K562 (cell line): ENCODE results near the gene MARCO. TPM values are rescaled to one million over a fixed set of nuclear protein-coding genes. Genes with fewer than 3 reads are reported as not detected.

Experiments
- ATAC-seq: fragments of 200-7000 bp; cut with Tn5 transposase; 3 replicates; pipeline ENCODE4 v1.9.1; 2020; ENCODE audit warnings: moderate library complexity
- BruUV-seq: library from RNA; stranded (reverse); fragments of 400-500 nt; replicated peaks from 2 replicates; lab custom pipeline; 2021; lab: Mats Ljungman, UMichigan
- CTCF ChIA-PET: fragments of 300-600 bp; formaldehyde crosslinking; extraction: SDS; loops from one replicate; lab custom pipeline; 2021; ENCODE audit warnings: low intra/inter-chr PET ratio; lab: Yijun Ruan, JAX
- POLR2A ChIA-PET: fragments of 300-600, 350-650 bp; sonication (Branson Sonifier 250); formaldehyde crosslinking; extraction: SDS; loops from one replicate; lab custom pipeline; 2021; ENCODE audit warnings: antibody characterized with exemption, inconsistent platforms; lab: Yijun Ruan, JAX
- DNase-seq, 4 experiments: peaks; one replicate each; pipeline versions ENCODE4 v3.0.0 to v3.0.0-alpha.2; 2011 to 2018; ENCODE audit warnings: low spot score in 3 of 4, mixed read lengths in 3 of 4; ENCODE audit errors: extremely low read depth in 1 of 4
- FAIRE-seq: peaks from 2 replicates; lab custom pipeline; 2011; peaks lifted over from hg19 to GRCh38; lab: Jason Lieb, UNC
- H2AFZ ChIP-seq: 2 replicates; pipeline ENCODE4 v1.6.0; 2011; ENCODE audit warnings: low read depth, low read length, control low read depth, inconsistent platforms
- H3K27ac ChIP-seq: fragments of 200-600 bp; 3 replicates; pipeline ENCODE4 v1.8.0; 2011; ENCODE audit warnings: low read depth, mild to moderate bottlenecking, control low read depth, inconsistent platforms, low read length, moderate library complexity, mixed read lengths; ENCODE audit errors: extremely low read depth
- H3K27me3 ChIP-seq, 2 experiments: fragments of 300-600 bp in 1 of 2; 2 replicates in 1 of 2; 3 replicates in 1 of 2; pipeline versions ENCODE4 v1.6.0 to v1.8.0; 2011; ENCODE audit warnings: inconsistent platforms in 2 of 2, low read length in 2 of 2, mild to moderate bottlenecking in 1 of 2, mixed read lengths in 1 of 2, moderate library complexity in 1 of 2; ENCODE audit not compliant: control insufficient read depth in 2 of 2, insufficient read depth in 2 of 2
- H3K36me3 ChIP-seq: fragments of 300-600 bp; 3 replicates; pipeline ENCODE4 v1.8.0; 2011; ENCODE audit warnings: mild to moderate bottlenecking, low read length, inconsistent platforms; ENCODE audit not compliant: control insufficient read depth, insufficient read depth
- H3K4me1 ChIP-seq, 2 experiments: fragments of 200-600 bp in 1 of 2; replicated peaks in 1 of 2; 2 replicates in 1 of 2; 3 replicates in 1 of 2; pipeline versions ENCODE4 v1.5.1 to v1.8.0; 2011; ENCODE audit warnings: inconsistent platforms in 2 of 2, low read length in 2 of 2, mild to moderate bottlenecking in 1 of 2, mixed read lengths in 1 of 2, moderate library complexity in 1 of 2; ENCODE audit not compliant: control insufficient read depth in 2 of 2, insufficient read depth in 2 of 2
- H3K4me2 ChIP-seq: 2 replicates; pipeline ENCODE4 v1.6.1; 2011; ENCODE audit warnings: low read length, control low read depth, inconsistent platforms, mixed read lengths; ENCODE audit not compliant: insufficient read depth
- H3K4me3 ChIP-seq: fragments of 200-600 bp; sonication (generic), shearing (Covaris generic); 2 replicates; pipeline ENCODE4 v1.5.1; 2016; ENCODE audit warnings: control low read depth, inconsistent platforms
- H3K79me2 ChIP-seq: fragments of 200-600 bp; 3 replicates; pipeline ENCODE4 v1.8.0; 2011; ENCODE audit warnings: low read length, inconsistent platforms; ENCODE audit not compliant: control insufficient read depth, insufficient read depth
- H3K9ac ChIP-seq, 2 experiments: 2 replicates each; pipeline versions ENCODE4 v1.6.0 to v1.6.1; 2011; ENCODE audit warnings: low read depth in 2 of 2, low read length in 2 of 2, control low read depth in 1 of 2, inconsistent platforms in 1 of 2, mild to moderate bottlenecking in 1 of 2, mixed read lengths in 1 of 2; ENCODE audit not compliant: insufficient read depth in 1 of 2
- H3K9me1 ChIP-seq: one replicate; pipeline ENCODE4 v1.6.0; 2011; ENCODE audit warnings: inconsistent platforms, mild to moderate bottlenecking, low read length, moderate library complexity; ENCODE audit not compliant: control insufficient read depth, insufficient read depth
- H3K9me3 ChIP-seq: replicated peaks from 2 replicates; pipeline ENCODE4 v1.5.1; 2011; ENCODE audit warnings: low read depth, low read length, inconsistent platforms; ENCODE audit not compliant: control insufficient read depth, insufficient read depth
- H4K20me1 ChIP-seq: replicated peaks from 2 replicates; pipeline ENCODE4 v1.6.1; 2011; ENCODE audit warnings: low read length, inconsistent platforms, mixed read lengths; ENCODE audit not compliant: control insufficient read depth, insufficient read depth
- CTBP1 ChIP-seq: fragments of 450-650 bp; IDR thresholded peaks from 2 replicates; pipeline ENCODE4 v1.6.1; 2016; ENCODE audit warnings: borderline replicate concordance
- NR2C2 ChIP-seq, 2 experiments: fragments of 200-800 bp in 1 of 2; sonication (Bioruptor generic) in 1 of 2; sonication (generic) in 1 of 2; formaldehyde crosslinking in 1 of 2; IDR thresholded peaks; 2 replicates each; pipeline versions ENCODE4 v1.6.1 to v1.8.0; 2016 to 2022; ENCODE audit warnings: mild to moderate bottlenecking in 1 of 2, missing compliant biosample characterization in 1 of 2, missing genetic modification characterization in 1 of 2, missing genetic modification reagents in 1 of 2
- NRF1 ChIP-seq, 2 experiments: fragments of 450-650 bp; IDR thresholded peaks in 1 of 2; conservative IDR thresholded peaks in 1 of 2; 2 replicates each; pipeline ENCODE4 v1.6.1; 2014; ENCODE audit warnings: mild to moderate bottlenecking in 2 of 2
- UBTF ChIP-seq, 2 experiments: IDR thresholded peaks; 2 replicates each; pipeline ENCODE4 v1.6.1; 2012; ENCODE audit warnings: improper control_type of control experiment in 2 of 2, low read depth in 2 of 2, low read length in 2 of 2, borderline replicate concordance in 1 of 2
- WGBS: fragments of 100-300 bp; shearing (Covaris generic); methylation state at CpG from one replicate; pipeline ENCODE4 v1.1.6; 2016; ENCODE audit warnings: low coverage, mixed read lengths; ENCODE audit not compliant: insufficient coverage; ENCODE audit errors: missing lambda C conversion rate; 5-methylcytosine and 5-hydroxymethylcytosine counted together
- in situ Hi-C: fragments of 300-500 bp; cut with MboI; formaldehyde crosslinking; loops from 4 replicates; pipeline ENCODE4 v1.15.0; 2018; ENCODE audit warnings: inconsistent platforms, mixed read lengths
- intact Hi-C: fragments of 100-400 bp; cut with micrococcal nuclease; formaldehyde crosslinking; loops from 2 replicates; pipeline ENCODE4 v1.14.2; 2022
- polyA plus RNA-seq, 8 experiments: library from polyadenylated mRNA; depleted of rRNA in 4 of 8; stranded (reverse) in 5 of 8; unstranded in 3 of 8; fragments of >200 nt; fragmentation: Nextera tagmentation in 2 of 8; fragmentation: Illumina TruSeq in 1 of 8; extraction: Ambion mirVana in 2 of 8; extraction: Trizol in 1 of 8; gene quantifications; 2 replicates each; pipeline versions ENCODE4 v1.2.1 to v1.2.3, GENCODE V29; 2011 to 2014; ENCODE audit warnings: inconsistent platforms in 1 of 8, missing spikeins in 1 of 8
- total RNA-seq, 7 experiments: library from RNA; depleted of rRNA in 6 of 7; stranded (reverse); fragments of >200 nt in 6 of 7; fragmentation: Illumina TruSeq in 2 of 7; extraction: Trizol in 2 of 7; gene quantifications; 2 replicates each; pipeline versions ENCODE4 v1.2.1 to v1.2.3, GENCODE V29; 2011 to 2021; ENCODE audit warnings: low replicate concordance in 1 of 7

Gene MARCO
- total and polyA plus RNA-seq, 9 of the 15 experiments (the other 6 are each of a cell fraction or from before 2014, with no cell fraction given) = 0.31 TPM; not detected in 8

GRCh38 chr2:118911936-118912335 is 30.1 kb upstream of the MARCO start:
- WGBS = 0% methylated on average over 8 of the region's 8 CpGs
- intact Hi-C loops (no loop called here), in situ Hi-C loops (no loop called here)
- Histone ChIP-seq H4K20me1 (no peaks in the 10 kb centered on the region), H3K27ac (no peak overlapping the region), H3K79me2 (no peaks in the 10 kb centered on the region), H3K9ac (no peak overlapping the region; a peak in 1 of 4 replicates), H3K4me2 (no peak overlapping the region), H3K36me3 (no peaks in the 10 kb centered on the region), H3K4me3 (no peak overlapping the region), H3K27me3 (peaks cover 7 to 12% of the 10 kb centered on the region in 2 experiments; a peak in 2 of 5 replicates), H2AFZ (no peak overlapping the region), H3K9me1 (no peaks in the 10 kb centered on the region), H3K4me1 (no peaks in the 10 kb centered on the region), H3K9me3 (no peaks in the 10 kb centered on the region)
- DNase-seq (no peak), FAIRE-seq (no peak), ATAC-seq (no peak)
- BruUV-seq = no TSS peak
- ChIA-PET POLR2A (no interaction called here), CTCF (no interaction called here)
- no peak for TF ChIP-seq NRF1 (conservative IDR thresholded peaks at IDR 0.05 in 1 of 2, IDR thresholded peaks at IDR 0.05 in 1 of 2)
- no peak for TF ChIP-seq UBTF (IDR thresholded peaks at IDR 0.05; ENCODE audit: borderline replicate concordance in 1 of 2, low read depth in 2 of 2, low read length in 2 of 2)
- no peak for TF ChIP-seq CTBP1
- TF ChIP-seq NR2C2 (CRISPR knock-in tag; IDR thresholded peaks at IDR 0.05) = no peak
- TF ChIP-seq NR2C2 (tag; IDR thresholded peaks at IDR 0.05) = no peak
